VCaP (cell line): Measurements from ENCODE around the gene ATP2A1.

ENCODE experiments used
- H3K27ac ChIP-seq: fragments of 450-650 bp; 2 replicates; pipeline ENCODE4 v1.5.1; 2017
- CTCF ChIP-seq: fragments of 450-650 bp; conservative IDR thresholded peaks from 2 replicates; pipeline ENCODE4 v1.5.1; 2017; ENCODE audit warnings: mild to moderate bottlenecking, moderate library complexity

The ATP2A1 gene

GRCh38 chr16:28836761-28837064 is 41.6 kb upstream of the ATP2A1 start:
- TF ChIP-seq CTCF: no peak
- no peak overlapping the region for H3K27ac ChIP-seq

GRCh38 chr16:28837672-28838557 is 40.4 kb upstream of the ATP2A1 start:
- no peak overlapping the region for H3K27ac ChIP-seq
- no peak for TF ChIP-seq CTCF

- no peak for TF ChIP-seq CTCF
- no peak overlapping the region for H3K27ac ChIP-seq
These were observed 39.8 kb upstream of the ATP2A1 start for GRCh38 chr16:28838558-28838918.

- TF ChIP-seq CTCF: no peak
- no peak overlapping the region for H3K27ac ChIP-seq
These were observed 39.2 kb upstream of the ATP2A1 start for GRCh38 chr16:28839004-28839639.

- no peak overlapping the region for H3K27ac ChIP-seq
- TF ChIP-seq CTCF: no peak
These were observed 38.4 kb upstream of the ATP2A1 start for GRCh38 chr16:28839899-28840298.

- no peak for TF ChIP-seq CTCF
- no peak overlapping the region for H3K27ac ChIP-seq
These were observed 35.6 kb upstream of the ATP2A1 start for GRCh38 chr16:28842696-28843095.

GRCh38 chr16:28843766-28844165 is 34.5 kb upstream of the ATP2A1 start:
- no peak for TF ChIP-seq CTCF
- no peak overlapping the region for H3K27ac ChIP-seq
